Spleen (tissue), 11 donors: ENCODE measurements around the gene SH2D3C. TPM values are rescaled to one million over a fixed set of nuclear protein-coding genes. Genes with fewer than 3 reads are reported as not detected.
A peak's percentile ranks its signal among the peaks of the same experiment; 100 is the strongest.

Experiments used
- DNase-seq: peaks from one replicate; pipeline ENCODE4 v3.0.0-alpha.2; 2020
- H3K27ac ChIP-seq, 8 donors: fragments of 200-600 bp; sonication (generic) in 7 of 8; 1 replicate in 4 of 8; 2 replicates in 4 of 8; pipeline versions ENCODE4 v1.5.0 to v1.8.0; 2016 to 2021; ENCODE audit warnings: inconsistent platforms in 4 of 8, mild to moderate bottlenecking in 4 of 8, moderate library complexity in 1 of 8
- H3K27me3 ChIP-seq, 7 donors: fragments of 200-600 bp; sonication (generic) in 6 of 7; replicated peaks in 1 of 7; 1 replicate in 4 of 7; 2 replicates in 3 of 7; pipeline versions ENCODE4 v1.5.0 to v1.8.0; 2016 to 2021; ENCODE audit warnings: inconsistent platforms in 3 of 7, mild to moderate bottlenecking in 1 of 7
- H3K36me3 ChIP-seq, 6 donors: fragments of 200-600 bp; sonication (generic) in 5 of 6; 1 replicate in 4 of 6; 2 replicates in 2 of 6; pipeline versions ENCODE4 v1.5.0 to v1.8.0; 2016 to 2021; ENCODE audit warnings: inconsistent platforms in 2 of 6
- H3K4me1 ChIP-seq, 6 donors: fragments of 200-600 bp; sonication (generic) in 5 of 6; 1 replicate in 3 of 6; 2 replicates in 3 of 6; pipeline versions ENCODE4 v1.5.0 to v1.8.0; 2016 to 2021; ENCODE audit warnings: inconsistent platforms in 3 of 6
- H3K4me3 ChIP-seq, 8 donors: fragments of 200-600 bp; sonication (generic) in 7 of 8; 1 replicate in 4 of 8; 2 replicates in 4 of 8; pipeline versions ENCODE4 v1.5.0 to v1.8.0; 2016 to 2021; ENCODE audit warnings: inconsistent platforms in 4 of 8, mild to moderate bottlenecking in 4 of 8, moderate library complexity in 2 of 8
- H3K9me3 ChIP-seq, 8 donors: fragments of 200-600 bp; sonication (generic) in 7 of 8; 1 replicate in 4 of 8; 2 replicates in 4 of 8; pipeline versions ENCODE4 v1.5.0 to v1.8.0; 2016 to 2021; ENCODE audit warnings: inconsistent platforms in 4 of 8
- CTCF ChIP-seq, 11 experiments: fragments of 200-600 bp in 7 of 11; fragments of 450-650 bp in 4 of 11; sonication (generic) in 4 of 11; IDR thresholded peaks in 8 of 11; conservative IDR thresholded peaks in 3 of 11; 1 replicate in 7 of 11; 2 replicates in 4 of 11; pipeline versions ENCODE4 v1.4.0 to v1.8.0; 2016 to 2021; ENCODE audit warnings: antibody characterized with exemption in 11 of 11, inconsistent platforms in 4 of 11, mild to moderate bottlenecking in 1 of 11
- POLR2A ChIP-seq, 3 donors: fragments of 450-650 bp; IDR thresholded peaks; one replicate each; pipeline ENCODE4 v1.5.1; 2017; ENCODE audit warnings: antibody characterized with exemption in 3 of 3, mild to moderate bottlenecking in 1 of 3
- POLR2AphosphoS5 ChIP-seq, 3 donors: sonication (generic); formaldehyde crosslinking; IDR thresholded peaks; one replicate each; pipeline ENCODE4 v1.5.1; 2017; ENCODE audit warnings: antibody characterized with exemption in 3 of 3
- WGBS, 5 donors: extraction: QIAGEN DNeasy Blood & Tissue Kit in 3 of 5; methylation state at CpG; one replicate each; pipeline versions ENCODE4 v1.1.5 to v1.1.7; 2013 to 2018; 5-methylcytosine and 5-hydroxymethylcytosine counted together
- intact Hi-C: fragments of 100-400 bp; cut with DNase I; formaldehyde crosslinking; loops from one replicate; pipeline ENCODE4 v1.15.0; 2023; ENCODE audit warnings: low total_unique reads
- polyA plus RNA-seq, 3 donors: library from polyadenylated mRNA; stranded (reverse); fragments of 200-250 nt; gene quantifications; one replicate each; pipeline ENCODE4 v1.2.1, GENCODE V29; 2013
- total RNA-seq, 7 donors: library from RNA; depleted of rRNA in 3 of 7; stranded (reverse); fragments of >200 nt in 3 of 7; fragmentation: NEBNext Ultra II Directional in 4 of 7; extraction: Animal tissue kit (Norgen Biotek cat#: 25700) in 4 of 7; gene quantifications; one replicate each; pipeline versions ENCODE4 v1.1.0 to v1.2.1, GENCODE V29; 2016 to 2021
- donor health status: healthy with polysubstance abuse.
- donor health status: DM: no; HTN: no; CAD: no; lungs with moderate emphysema.
- donor health status: DM: no; HTN: no; CAD: no.
- donor health status: Bipolar disorder and iron deficiency.
- donor health status: healthy.
- donor health status: DM: no; HTN: no; CAD: no.
- donor health status: DM: yes; HTN: yes; CAD: no.

Gene SH2D3C
- total and polyA plus RNA-seq, 10 donors: 27.0 to 85.4 (median 50.9) TPM

GRCh38 chr9:127816362-127816725 is 37.9 kb upstream of the SH2D3C start:
- intact Hi-C loops: no loop called here
- peaks cover 0 to 100% (median 92%) of the 10 kb centered on the region in 6 donors for H3K36me3 ChIP-seq
- no peaks in the 10 kb centered on the region for H3K27me3 ChIP-seq
- H3K4me1 ChIP-seq: peaks cover 0 to 55% (median 27%) of the 10 kb centered on the region in 6 donors
- H3K27ac ChIP-seq: peak overlapping the region in 5 of 8 donors; percentile 14 to 53 (median 36)
- no peak for DNase-seq
- WGBS, 5 donors: 66 to 85% (median 81%) methylated on average over 3 of the region's 3 CpGs
- no peaks in the 10 kb centered on the region for H3K9me3 ChIP-seq
- TF ChIP-seq POLR2AphosphoS5 (IDR thresholded peaks at IDR 0.05): no peak
- no peak for TF ChIP-seq CTCF (IDR thresholded peaks at IDR 0.05 in 8 of 11, conservative IDR thresholded peaks at IDR 0.05 in 3 of 11)
- TF ChIP-seq POLR2A (IDR thresholded peaks at IDR 0.05): no peak
- no peak overlapping the region for H3K4me3 ChIP-seq

- Histone ChIP-seq H3K9me3 (no peaks in the 10 kb centered on the region), H3K4me1 (peaks cover 0 to 55% (median 27%) of the 10 kb centered on the region in 6 donors), H3K27me3 (no peaks in the 10 kb centered on the region), H3K36me3 (peaks cover 0 to 100% (median 87%) of the 10 kb centered on the region in 6 donors), H3K27ac (peak overlapping the region in 4 of 8 donors; percentile 14 to 53 (median 34)), H3K4me3 (no peak overlapping the region)
- no peak for TF ChIP-seq CTCF (IDR thresholded peaks at IDR 0.05 in 8 of 11, conservative IDR thresholded peaks at IDR 0.05 in 3 of 11)
- peak in 2 of 3 donors; percentile 30 to 69 for TF ChIP-seq POLR2AphosphoS5 (IDR thresholded peaks at IDR 0.05)
- DNase-seq: no peak
- 83 to 93% (median 88%) methylated on average over 18 to 33 of the region's 33 CpGs for WGBS, 5 donors
- intact Hi-C loops: no loop called here
Measured at GRCh38 chr9:127815512-127816361, 37.3 kb upstream of the SH2D3C start.

- TF ChIP-seq POLR2AphosphoS5 (IDR thresholded peaks at IDR 0.05) (peak in 2 of 3 donors; percentile 9 to 64), POLR2A (IDR thresholded peaks at IDR 0.05) (no peak)
- no peak for DNase-seq
- H3K4me1 ChIP-seq: peaks cover 0 to 61% (median 28%) of the 10 kb centered on the region in 6 donors
- H3K27me3 ChIP-seq: no peaks in the 10 kb centered on the region
- no peak overlapping the region for H3K4me3 ChIP-seq
- WGBS, 5 donors: 78 to 91% (median 87%) methylated on average over 9 to 11 of the region's 11 CpGs
- peak overlapping the region in 5 of 8 donors; percentile 15 to 53 (median 22) for H3K27ac ChIP-seq
- intact Hi-C loops: no loop called here
- no peaks in the 10 kb centered on the region for H3K9me3 ChIP-seq
- peaks cover 0 to 100% (median 86%) of the 10 kb centered on the region in 6 donors for H3K36me3 ChIP-seq
Measured at GRCh38 chr9:127814619-127815511, 36.4 kb upstream of the SH2D3C start.

GRCh38 chr9:127813686-127814226 is 35.3 kb upstream of the SH2D3C start:
- no peak for DNase-seq
- 69 to 86% (median 77%) methylated on average over 7 to 9 of the region's 9 CpGs for WGBS, 5 donors
- no peaks in the 10 kb centered on the region for H3K9me3 ChIP-seq
- TF ChIP-seq CTCF (IDR thresholded peaks at IDR 0.05 in 8 of 11, conservative IDR thresholded peaks at IDR 0.05 in 3 of 11) (no peak), POLR2AphosphoS5 (IDR thresholded peaks at IDR 0.05) (peak; percentile 54 to 73 (median 70)), POLR2A (IDR thresholded peaks at IDR 0.05) (no peak)
- H3K27ac ChIP-seq: peak overlapping the region in 5 of 8 donors; percentile 14 to 53 (median 31)
- H3K4me3 ChIP-seq: no peak overlapping the region
- H3K36me3 ChIP-seq: peaks cover 0 to 100% (median 77%) of the 10 kb centered on the region in 6 donors
- peaks cover 0 to 63% (median 27%) of the 10 kb centered on the region in 6 donors for H3K4me1 ChIP-seq
- no peaks in the 10 kb centered on the region for H3K27me3 ChIP-seq
- intact Hi-C loops: no loop called here
